Measurements from ENCODE around the gene SND1. TPM values are rescaled to one million over a fixed set of nuclear protein-coding genes. Genes with fewer than 3 reads are reported as not detected.

Gene SND1
- total and polyA plus RNA-seq, 2 of the 4 experiments (the other 2 are of a cell fraction): 154 to 294 TPM

GRCh38 chr7:128115821-128116723, 464.1 kb downstream of the SND1 start:
- H3K9me3 ChIP-seq (ENCODE audit: control insufficient read depth, insufficient read depth, low read length): no peaks in the 10 kb centered on the region; the same call in 1 of the 2 replicates
- H3K27ac ChIP-seq (ENCODE audit: insufficient read depth, low read length): no peak overlapping the region
- no peak overlapping the region for H2AK9ac ChIP-seq (replicated peaks; ENCODE audit: low read depth, low read length, poor library complexity)
- H3K4me3 ChIP-seq (ENCODE audit: insufficient read depth, low read depth, low read length): no peak overlapping the region
- no peak overlapping the region for H4K8ac ChIP-seq (ENCODE audit: low read depth in 2 of 2, low read length in 2 of 2)
- H2BK5ac ChIP-seq (ENCODE audit: low read depth, low read length, poor library complexity, severe bottlenecking): no peak overlapping the region
- no peaks in the 10 kb centered on the region for H3K79me1 ChIP-seq (ENCODE audit: low read depth in 1 of 2, low read length in 2 of 2)
- 0 out of 2 replicates have a peak, but pooled peaks cover 6% of the 10 kb centered on the region for H3K9me1 ChIP-seq (ENCODE audit: insufficient read depth, low read length)
- H3K14ac ChIP-seq (replicated peaks; ENCODE audit: low read depth, low read length): no peak overlapping the region
- H3K27me3 ChIP-seq (ENCODE audit: control insufficient read depth, insufficient read depth, low read length): peaks cover 30% of the 10 kb centered on the region
- no peak overlapping the region for H4K5ac ChIP-seq (ENCODE audit: low read depth, low read length)
- POLR2A ChIA-PET (ENCODE audit: unreplicated experiment): no interaction called here
- H2AK5ac ChIP-seq (ENCODE audit: low read depth, low read length): no peak overlapping the region
- no peaks in the 10 kb centered on the region; the same call in 1 of the 2 replicates for H4K20me1 ChIP-seq (ENCODE audit: insufficient read depth, low read length)
- no CpG with 5 or more reads among the region's 16 CpGs for WGBS, 2 experiments (ENCODE audit: extremely low coverage in 2 of 2, insufficient read length in 1 of 2)
- no peak overlapping the region for H2AFZ ChIP-seq (replicated peaks; ENCODE audit: low read length, poor library complexity)
- H3K9ac ChIP-seq (ENCODE audit: low read depth, low read length): no peak overlapping the region
- in situ Hi-C loops (cut with MboI; ENCODE audit: low sequenced_read_pairs) (no loop called here), intact Hi-C loops (cut with micrococcal nuclease) (no loop called here), dilution Hi-C loops (cut with HindIII; ENCODE audit: low sequenced_read_pairs, unreplicated experiment) (no loop called here)
- H3K4me2 ChIP-seq (ENCODE audit: low read depth, low read length): no peak overlapping the region
- ATAC-seq (ENCODE audit: low read depth) (no peak), DNase-seq (no peak)
- no peaks in the 10 kb centered on the region; the same call in 1 of the 2 replicates for H3K4me1 ChIP-seq (ENCODE audit: control insufficient read depth, insufficient read depth, low read length)
- H3K18ac ChIP-seq (ENCODE audit: low read depth, low read length): no peak overlapping the region
- no peak overlapping the region for H2BK15ac ChIP-seq (ENCODE audit: low read depth, low read length)
- no peak overlapping the region for H3K23ac ChIP-seq (ENCODE audit: low read depth, low read length)
- H2BK20ac ChIP-seq (ENCODE audit: low read depth, low read length): no peak overlapping the region
- BruUV-seq (replicated peaks): no TSS peak
- no peak overlapping the region for H3K4ac ChIP-seq (ENCODE audit: low read depth, low read length)
- no peak overlapping the region for H2BK120ac ChIP-seq (ENCODE audit: low read depth, low read length)
- CTCF ChIA-PET: interaction anchor here (1.0 kb wide), 1 partner anchor 20 kb away, joined by 4 read pairs; no protein-coding TSS in a partner anchor
- H3K56ac ChIP-seq (ENCODE audit: extremely low read depth, insufficient read depth, low read length): no peak overlapping the region
- H4K91ac ChIP-seq (ENCODE audit: insufficient read depth, low read depth, low read length): no peak overlapping the region
- H3K36me3 ChIP-seq (ENCODE audit: control insufficient read depth, insufficient read depth, low read length): no peaks in the 10 kb centered on the region
- TF ChIP-seq USF2 (IDR thresholded peaks at IDR 0.05; ENCODE audit: low read depth, low read length) (no peak), MAZ (IDR thresholded peaks at IDR 0.05; ENCODE audit: borderline replicate concordance, low read depth, low read length) (no peak), ELK1 (IDR thresholded peaks at IDR 0.05; ENCODE audit: borderline replicate concordance, low read depth, low read length) (no peak), CHD1 (IDR thresholded peaks at IDR 0.05; ENCODE audit: low read depth, low read length) (no peak), SMC3 (IDR thresholded peaks at IDR 0.05; ENCODE audit: low read depth, low read length) (no peak), MAFK (IDR thresholded peaks at IDR 0.05; ENCODE audit: low read depth, low read length) (no peak), RAD21 (IDR thresholded peaks at IDR 0.05; ENCODE audit: low read length) (no peak), CEBPB (IDR thresholded peaks at IDR 0.05; ENCODE audit: low read depth, low read length) (no peak), NFE2L2 (IDR thresholded peaks at IDR 0.05; ENCODE audit: low read depth, low read length) (no peak), POLR2A (IDR thresholded peaks at IDR 0.05; ENCODE audit: low read depth, low read length) (no peak), RFX5 (IDR thresholded peaks at IDR 0.05; ENCODE audit: low read depth, low read length) (no peak), RCOR1 (IDR thresholded peaks at IDR 0.05; ENCODE audit: insufficient replicate concordance, low read length) (no peak), BHLHE40 (IDR thresholded peaks at IDR 0.05; ENCODE audit: low read depth, low read length) (no peak), MXI1 (IDR thresholded peaks at IDR 0.05; ENCODE audit: borderline replicate concordance, low read depth, low read length) (no peak)
